Measurements from ENCODE around the gene EFCAB13.
"Not testable (repeated sequence)": the region's sequence is repeated elsewhere in the genome, so short reads cannot be mapped to it uniquely, and the experiment has no call there.

EFCAB13 gene

GRCh38 chr17:47400333-47400732 is 76.6 kb downstream of the EFCAB13 start:
- TF ChIP-seq CTCF (IDR thresholded peaks at IDR 0.05) = no peak
- no peak overlapping the region for H3K4me3 ChIP-seq
- no peak for DNase-seq (ENCODE audit: low spot score)
- no peak overlapping the region for H3K27ac ChIP-seq

GRCh38 chr17:47401100-47401499 is 77.3 kb downstream of the EFCAB13 start:
- no peak overlapping the region for H3K27ac ChIP-seq
- TF ChIP-seq CTCF (IDR thresholded peaks at IDR 0.05) = no peak
- no peak overlapping the region for H3K4me3 ChIP-seq
- no peak for DNase-seq (ENCODE audit: low spot score)

GRCh38 chr17:47404006-47404405 is 80.3 kb downstream of the EFCAB13 start:
- no peak for TF ChIP-seq CTCF (IDR thresholded peaks at IDR 0.05)
- Histone ChIP-seq H3K4me3 (no peak overlapping the region), H3K27ac (no peak overlapping the region)
- DNase-seq (ENCODE audit: low spot score) = no peak

- H3K27ac ChIP-seq = no peak overlapping the region
- DNase-seq (ENCODE audit: low spot score) = no peak
- no peak overlapping the region for H3K4me3 ChIP-seq
- TF ChIP-seq CTCF (IDR thresholded peaks at IDR 0.05) = no peak
Measured at GRCh38 chr17:47404875-47405274, 81.1 kb downstream of the EFCAB13 start.

GRCh38 chr17:47413872-47414271 is 90.1 kb downstream of the EFCAB13 start:
- Histone ChIP-seq H3K27ac (no peak overlapping the region), H3K4me3 (no peak overlapping the region)
- DNase-seq (ENCODE audit: low spot score) = no peak
- no peak for TF ChIP-seq CTCF (IDR thresholded peaks at IDR 0.05)

GRCh38 chr17:47414612-47415011 is 90.9 kb downstream of the EFCAB13 start:
- no peak for DNase-seq (ENCODE audit: low spot score)
- TF ChIP-seq CTCF (IDR thresholded peaks at IDR 0.05) = no peak
- Histone ChIP-seq H3K4me3 (no peak overlapping the region), H3K27ac (no peak overlapping the region)

- no peak for DNase-seq (ENCODE audit: low spot score)
- Histone ChIP-seq H3K4me3 (peak overlapping the region; percentile 75), H3K27ac (no peak overlapping the region)
- no peak for TF ChIP-seq CTCF (IDR thresholded peaks at IDR 0.05)
Measured at GRCh38 chr17:47423406-47424295, 99.9 kb downstream of the EFCAB13 start.

- H3K4me3 ChIP-seq; DNase-seq (ENCODE audit: low spot score); H3K27ac ChIP-seq: not testable (repeated sequence)
Measured at GRCh38 chr17:47425233-47425632, 101.5 kb downstream of the EFCAB13 start.

GRCh38 chr17:47425887-47426635 is 102.3 kb downstream of the EFCAB13 start:
- not testable (repeated sequence) for H3K27ac ChIP-seq, H3K4me3 ChIP-seq

More at GRCh38 chr17:47425887-47426635, 102.3 kb downstream of the EFCAB13 start:
- not testable (repeated sequence) for DNase-seq (ENCODE audit: low spot score)
